Activated CD8-positive, alpha-beta T cell treated with anti-CD3 and anti-CD28 coated beads for 36 hours (primary cell): Measurements from ENCODE around the gene CDCA8. TPM values are rescaled to one million over a fixed set of nuclear protein-coding genes. Genes with fewer than 3 reads are reported as not detected.

Experiments used
- ATAC-seq: fragments of 200-7000 bp; cut with Tn5 transposase; one replicate; pipeline ENCODE4 v1.10.0; 2021; ENCODE audit warnings: mild to moderate bottlenecking, moderate library complexity
- CTCF ChIA-PET: fragments of 350-600 bp; sonication (Branson Sonifier 250); formaldehyde crosslinking; loops from one replicate; lab custom pipeline; 2021; ENCODE audit warnings: antibody characterized with exemption; lab: Charles Lee
- POLR2A ChIA-PET: fragments of 350-600 bp; sonication (Branson Sonifier 250); formaldehyde crosslinking; loops from one replicate; lab custom pipeline; 2021; ENCODE audit warnings: antibody characterized with exemption; lab: Charles Lee
- DNase-seq: peaks from one replicate; pipeline ENCODE4 v3.0.0-alpha.2; 2020
- H3K27ac Mint-ChIP-seq: one replicate; pipeline ENCODE4 v1.8.0; 2021; ENCODE audit warnings: mild to moderate bottlenecking, mixed read lengths
- H3K27me3 Mint-ChIP-seq: one replicate; pipeline ENCODE4 v1.8.0; 2021; ENCODE audit warnings: mixed read lengths
- H3K36me3 Mint-ChIP-seq: one replicate; pipeline ENCODE4 v1.8.0; 2021; ENCODE audit warnings: low read depth, mixed read lengths
- H3K4me1 Mint-ChIP-seq: one replicate; pipeline ENCODE4 v1.8.0; 2021; ENCODE audit warnings: low read depth, mixed read lengths
- H3K4me3 Mint-ChIP-seq: one replicate; pipeline ENCODE4 v1.8.0; 2021; ENCODE audit warnings: mild to moderate bottlenecking, moderate library complexity, mixed read lengths
- H3K9me3 Mint-ChIP-seq: one replicate; pipeline ENCODE4 v1.8.0; 2021; ENCODE audit warnings: mixed read lengths
- intact Hi-C: fragments of 100-400 bp; cut with micrococcal nuclease; formaldehyde crosslinking; loops from one replicate; pipeline ENCODE4 v1.10.0; 2022
- total RNA-seq, 2 experiments: library from RNA; stranded (reverse); gene quantifications; one replicate each; pipeline ENCODE4 v1.2.3, GENCODE V29; 2021
- TF ChIP-seq, protein P1 (sequence below): fragments of 200-600 bp; IDR thresholded peaks from one replicate; pipeline ENCODE4 v1.8.0; 2022; ENCODE audit warnings: antibody characterized with exemption, mild to moderate bottlenecking

The CDCA8 gene
- total RNA-seq, 2 experiments from 2014 or later, result 53.7 to 56.0 TPM

DNA sequence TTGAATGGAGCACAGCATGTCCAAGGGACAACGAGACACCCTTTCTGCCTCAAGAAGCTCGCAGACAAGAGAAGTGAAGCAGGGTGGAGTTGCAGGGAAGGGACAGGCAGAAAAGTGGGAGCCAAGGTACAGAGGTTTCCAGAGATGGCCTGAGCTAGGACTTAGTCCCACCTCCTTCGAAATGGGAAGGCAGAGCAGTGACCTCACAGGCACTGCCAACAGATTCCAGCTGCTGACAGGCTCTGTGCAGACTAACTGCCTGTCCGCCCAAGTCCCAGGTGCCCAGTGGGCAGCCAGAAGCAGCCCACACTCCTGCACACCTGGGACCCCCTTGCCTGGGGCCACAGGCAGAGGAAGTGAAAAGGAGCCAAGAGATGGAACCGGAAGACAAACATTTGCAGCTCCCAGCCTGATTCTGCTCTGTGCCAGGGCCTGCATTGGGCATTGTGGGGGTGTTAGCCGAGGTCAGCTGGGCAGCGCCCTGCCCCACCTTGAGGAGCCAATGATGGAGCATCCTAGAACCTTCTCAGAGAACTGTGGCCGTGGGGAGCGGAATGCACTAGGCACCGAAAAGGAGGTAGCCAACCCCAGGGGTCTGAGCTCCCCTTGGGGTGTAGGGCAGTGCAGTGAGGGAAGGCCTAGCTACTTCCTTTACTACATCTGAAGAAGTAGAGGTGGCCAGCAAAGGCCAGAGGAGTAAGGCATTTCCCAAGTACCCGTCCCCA lies 30.1 kb upstream of the CDCA8 start:
- Mint-ChIP-seq H3K27me3 (peaks cover 3% of the 10 kb centered on the region), H3K4me1 (no peaks in the 10 kb centered on the region), H3K27ac (no peak overlapping the region), H3K36me3 (no peaks in the 10 kb centered on the region), H3K9me3 (no peaks in the 10 kb centered on the region), H3K4me3 (no peak overlapping the region)
- CTCF ChIA-PET, result interaction anchor here (1.4 to 2.0 kb wide), 2 partner anchors 13 to 20 kb away, joined by 3 to 7 read pairs; no protein-coding TSS in a partner anchor
- TF ChIP-seq, protein P1, sequence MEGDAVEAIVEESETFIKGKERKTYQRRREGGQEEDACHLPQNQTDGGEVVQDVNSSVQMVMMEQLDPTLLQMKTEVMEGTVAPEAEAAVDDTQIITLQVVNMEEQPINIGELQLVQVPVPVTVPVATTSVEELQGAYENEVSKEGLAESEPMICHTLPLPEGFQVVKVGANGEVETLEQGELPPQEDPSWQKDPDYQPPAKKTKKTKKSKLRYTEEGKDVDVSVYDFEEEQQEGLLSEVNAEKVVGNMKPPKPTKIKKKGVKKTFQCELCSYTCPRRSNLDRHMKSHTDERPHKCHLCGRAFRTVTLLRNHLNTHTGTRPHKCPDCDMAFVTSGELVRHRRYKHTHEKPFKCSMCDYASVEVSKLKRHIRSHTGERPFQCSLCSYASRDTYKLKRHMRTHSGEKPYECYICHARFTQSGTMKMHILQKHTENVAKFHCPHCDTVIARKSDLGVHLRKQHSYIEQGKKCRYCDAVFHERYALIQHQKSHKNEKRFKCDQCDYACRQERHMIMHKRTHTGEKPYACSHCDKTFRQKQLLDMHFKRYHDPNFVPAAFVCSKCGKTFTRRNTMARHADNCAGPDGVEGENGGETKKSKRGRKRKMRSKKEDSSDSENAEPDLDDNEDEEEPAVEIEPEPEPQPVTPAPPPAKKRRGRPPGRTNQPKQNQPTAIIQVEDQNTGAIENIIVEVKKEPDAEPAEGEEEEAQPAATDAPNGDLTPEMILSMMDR, result no peak
- ATAC-seq, result no peak
- intact Hi-C loops, result no loop called here
- DNase-seq, result no peak
- POLR2A ChIA-PET, result no interaction called here

DNA sequence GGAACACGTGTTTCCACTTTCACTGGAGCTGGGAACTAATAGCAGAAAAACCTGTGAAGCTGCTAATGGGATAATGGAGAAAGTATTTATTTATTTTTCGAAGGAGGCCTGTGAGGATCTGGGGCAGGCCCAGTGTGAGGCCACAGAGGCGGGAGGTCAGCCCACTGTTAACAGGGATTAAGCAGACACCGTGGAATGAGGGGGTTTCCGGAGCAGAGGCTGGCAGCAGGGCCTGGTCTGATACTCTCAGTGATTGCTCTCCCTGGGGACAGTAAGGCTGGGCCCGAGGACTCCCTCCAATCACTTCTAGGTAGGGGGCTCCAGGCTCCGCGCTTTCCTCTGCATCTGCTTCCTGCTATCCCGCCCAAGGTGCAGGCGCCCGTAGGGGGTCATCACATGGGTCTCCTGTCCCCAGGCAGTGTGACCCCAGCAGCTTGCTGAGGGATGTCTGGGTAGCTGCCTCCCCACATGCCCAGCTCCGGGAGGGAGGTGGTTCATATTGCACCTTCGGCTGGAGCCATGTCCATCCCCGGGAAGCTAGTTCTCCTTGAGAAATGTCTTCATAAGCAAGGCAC lies 28.8 kb upstream of the CDCA8 start:
- ChIA-PET POLR2A (no interaction called here), CTCF (interaction anchor here (0.6 to 1.6 kb wide), 2 partner anchors 19 to 61 kb away, joined by 3 to 6 read pairs; no protein-coding TSS in a partner anchor)
- Mint-ChIP-seq H3K27me3 (peaks cover 1% of the 10 kb centered on the region), H3K4me3 (no peak overlapping the region), H3K9me3 (no peaks in the 10 kb centered on the region), H3K4me1 (no peaks in the 10 kb centered on the region), H3K27ac (no peak overlapping the region), H3K36me3 (no peaks in the 10 kb centered on the region)
- DNase-seq, result no peak
- ATAC-seq, result no peak
- intact Hi-C loops, result no loop called here
- TF ChIP-seq, protein P1, result no peak

DNA sequence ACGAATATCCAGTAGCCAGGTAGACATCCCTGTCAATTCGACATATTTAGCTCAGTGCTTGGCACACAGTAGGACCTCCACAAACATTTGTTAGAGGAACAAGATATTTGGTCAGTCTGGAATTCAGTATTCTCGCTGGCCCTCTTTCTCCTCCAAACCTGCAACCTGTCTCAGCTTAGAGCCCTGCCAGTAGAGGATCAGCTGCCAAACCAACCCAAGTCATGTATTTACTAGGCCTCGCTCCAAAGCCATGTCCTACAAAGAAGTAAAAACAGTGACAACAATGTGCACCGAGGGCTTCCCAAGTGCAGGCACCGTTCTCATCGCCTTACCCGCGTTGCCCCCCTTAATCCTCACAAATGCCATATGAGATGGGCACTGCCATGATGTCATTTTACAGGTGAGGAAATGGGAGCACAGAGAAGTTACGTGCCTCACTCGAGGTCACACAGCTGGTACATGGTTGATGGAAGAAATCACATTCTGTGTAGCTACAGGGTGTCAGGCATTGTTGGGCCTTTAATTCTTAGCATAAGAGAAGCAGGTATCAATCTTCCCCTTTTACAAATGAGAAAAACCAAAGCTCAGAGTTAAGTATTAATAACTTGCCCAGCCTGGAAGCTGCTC lies 26.0 kb upstream of the CDCA8 start:
- intact Hi-C loops, result no loop called here
- Mint-ChIP-seq H3K36me3 (no peaks in the 10 kb centered on the region), H3K27ac (no peak overlapping the region), H3K27me3 (peaks cover 2% of the 10 kb centered on the region), H3K4me1 (no peaks in the 10 kb centered on the region), H3K9me3 (no peaks in the 10 kb centered on the region), H3K4me3 (no peak overlapping the region)
- ChIA-PET POLR2A (no interaction called here), CTCF (interaction anchor here (1.5 to 2.7 kb wide), 3 partner anchors 15 to 63 kb away, joined by 4 to 12 read pairs (median 5); no protein-coding TSS in a partner anchor)
- ATAC-seq (no peak), DNase-seq (no peak)
- TF ChIP-seq, protein P1, result no peak

DNA sequence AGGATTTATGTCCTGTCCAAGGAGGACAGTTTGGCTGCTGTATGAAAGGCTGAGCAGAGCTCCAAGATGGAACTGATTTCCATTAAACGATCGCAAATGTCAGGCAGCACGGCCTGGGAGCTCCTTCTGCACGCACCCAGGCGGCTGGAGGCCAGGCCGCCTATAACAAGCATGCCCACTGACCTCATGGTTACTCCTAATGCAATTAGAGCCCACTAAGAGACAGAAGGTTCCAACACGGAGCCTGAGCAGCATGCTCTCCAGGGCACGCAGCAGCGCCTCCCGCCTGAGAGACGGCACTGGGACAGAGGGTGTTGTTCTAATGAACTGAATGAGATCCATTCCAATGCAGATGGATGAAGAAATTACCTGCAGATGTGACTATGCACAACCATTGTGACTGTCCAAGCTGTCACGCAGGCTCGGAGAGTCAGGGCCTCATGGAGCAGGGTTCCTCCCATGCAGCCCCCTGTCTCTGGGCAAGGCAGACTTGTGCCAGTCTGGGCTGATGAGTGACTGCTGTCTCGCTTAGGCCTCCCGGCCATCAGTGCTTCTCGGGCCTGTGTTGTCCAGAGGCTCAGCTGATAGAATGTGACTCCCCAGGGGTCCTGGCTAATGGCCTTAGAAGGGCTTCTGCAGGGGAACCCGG lies 25.2 kb upstream of the CDCA8 start:
- Mint-ChIP-seq H3K36me3 (no peaks in the 10 kb centered on the region), H3K4me1 (no peaks in the 10 kb centered on the region), H3K4me3 (no peak overlapping the region), H3K27ac (no peak overlapping the region), H3K27me3 (peaks cover 7% of the 10 kb centered on the region), H3K9me3 (no peaks in the 10 kb centered on the region)
- DNase-seq (no peak), ATAC-seq (no peak)
- CTCF ChIA-PET, result interaction anchor here (1.5 to 2.7 kb wide), 3 partner anchors 14 to 64 kb away, joined by 4 to 12 read pairs (median 5); no protein-coding TSS in a partner anchor
- intact Hi-C loops, result no loop called here
- TF ChIP-seq, protein P1, result no peak
- POLR2A ChIA-PET, result no interaction called here
